OCI-LY3 (cell line): ENCODE measurements around the gene POLR3H.

Experiments
- CTCF ChIP-seq: fragments of 200-600, 300-600 bp; sonication (generic); IDR thresholded peaks from 2 replicates; pipeline ENCODE4 v1.5.1; 2014; ENCODE audit warnings: antibody characterized with exemption, low read length, low read depth
- EZH2phosphoT487 ChIP-seq: fragments of 200-600 bp; shearing (Covaris generic); IDR thresholded peaks from 2 replicates; pipeline ENCODE4 v1.6.1; 2018; ENCODE audit warnings: antibody characterized with exemption, mixed run types, low read depth

DNA sequence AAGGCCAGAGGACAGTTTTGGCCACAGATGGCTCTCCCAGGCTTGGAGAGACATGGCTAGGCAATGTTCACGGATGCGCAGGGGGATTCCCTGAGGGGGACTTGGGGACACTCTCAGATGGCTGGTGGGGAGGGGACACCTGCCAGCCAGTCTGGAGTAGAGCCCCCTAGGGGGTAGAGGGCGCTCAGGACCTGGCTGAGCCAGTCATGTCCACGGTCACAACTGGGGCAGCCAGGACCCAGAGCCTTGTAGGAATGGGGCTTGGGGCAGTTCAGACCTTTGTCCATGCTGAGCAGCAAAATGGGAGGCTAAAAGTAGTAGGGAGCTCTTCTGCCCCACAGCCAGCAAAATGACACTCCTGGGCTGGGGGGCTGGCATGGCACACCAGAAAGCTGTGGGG is 18.2 kb upstream of the POLR3H start:
- no peak for TF ChIP-seq CTCF
- TF ChIP-seq EZH2phosphoT487: no peak
